Lower leg skin (tissue), 3 donors: Measurements from ENCODE around the gene EFCAB5.

Experiments
- POLR2A ChIP-seq, 2 donors: fragments of 450-650 bp; IDR thresholded peaks; one replicate each; pipeline ENCODE4 v1.6.1; 2016 to 2017; ENCODE audit warnings: antibody characterized with exemption in 2 of 2, mild to moderate bottlenecking in 1 of 2, moderate library complexity in 1 of 2
- TF ChIP-seq, protein P1 (sequence below), 3 donors: fragments of 450-650 bp; IDR thresholded peaks; one replicate each; pipeline ENCODE4 v1.5.1; 2016; ENCODE audit warnings: antibody characterized with exemption in 3 of 3, mild to moderate bottlenecking in 3 of 3, moderate library complexity in 2 of 3

GRCh38 chr17:30155389-30155788, 214.0 kb downstream of the EFCAB5 start:
- TF ChIP-seq, protein P1, sequence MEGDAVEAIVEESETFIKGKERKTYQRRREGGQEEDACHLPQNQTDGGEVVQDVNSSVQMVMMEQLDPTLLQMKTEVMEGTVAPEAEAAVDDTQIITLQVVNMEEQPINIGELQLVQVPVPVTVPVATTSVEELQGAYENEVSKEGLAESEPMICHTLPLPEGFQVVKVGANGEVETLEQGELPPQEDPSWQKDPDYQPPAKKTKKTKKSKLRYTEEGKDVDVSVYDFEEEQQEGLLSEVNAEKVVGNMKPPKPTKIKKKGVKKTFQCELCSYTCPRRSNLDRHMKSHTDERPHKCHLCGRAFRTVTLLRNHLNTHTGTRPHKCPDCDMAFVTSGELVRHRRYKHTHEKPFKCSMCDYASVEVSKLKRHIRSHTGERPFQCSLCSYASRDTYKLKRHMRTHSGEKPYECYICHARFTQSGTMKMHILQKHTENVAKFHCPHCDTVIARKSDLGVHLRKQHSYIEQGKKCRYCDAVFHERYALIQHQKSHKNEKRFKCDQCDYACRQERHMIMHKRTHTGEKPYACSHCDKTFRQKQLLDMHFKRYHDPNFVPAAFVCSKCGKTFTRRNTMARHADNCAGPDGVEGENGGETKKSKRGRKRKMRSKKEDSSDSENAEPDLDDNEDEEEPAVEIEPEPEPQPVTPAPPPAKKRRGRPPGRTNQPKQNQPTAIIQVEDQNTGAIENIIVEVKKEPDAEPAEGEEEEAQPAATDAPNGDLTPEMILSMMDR (IDR thresholded peaks at IDR 0.05): no peak
- TF ChIP-seq POLR2A (IDR thresholded peaks at IDR 0.05): no peak
